GM18907 (cell line): Measurements from ENCODE around the gene ADAMTSL1.
A peak's percentile ranks its signal among the peaks of the same experiment; 100 is the strongest.
"Not testable (repeated sequence)": the region's sequence is repeated elsewhere in the genome, so short reads cannot be mapped to it uniquely, and the experiment has no call there.

Experiments
- ATAC-seq: cut with Tn5 transposase; IDR thresholded peaks from one replicate; pipeline ENCODE4 v1.9.1; 2021; ENCODE audit warnings: mild to moderate bottlenecking, moderate library complexity; ENCODE audit not compliant: unreplicated experiment

ADAMTSL1 gene

GRCh38 chr9:18849270-18849669 is 375.3 kb downstream of the ADAMTSL1 start:
- no peak for ATAC-seq

GRCh38 chr9:18849890-18850677 is 376.1 kb downstream of the ADAMTSL1 start:
- no peak for ATAC-seq

GRCh38 chr9:18851069-18851795 is 377.3 kb downstream of the ADAMTSL1 start:
- ATAC-seq, result no peak

GRCh38 chr9:18855656-18856055 is 381.7 kb downstream of the ADAMTSL1 start:
- ATAC-seq, result no peak

- no peak for ATAC-seq
Measured at GRCh38 chr9:18857334-18857733, 383.4 kb downstream of the ADAMTSL1 start.

- no peak for ATAC-seq
Measured at GRCh38 chr9:18857769-18858168, 383.8 kb downstream of the ADAMTSL1 start.

GRCh38 chr9:18861609-18862544 is 387.9 kb downstream of the ADAMTSL1 start:
- no peak for ATAC-seq

- no peak for ATAC-seq
Measured at GRCh38 chr9:18863791-18864190, 389.8 kb downstream of the ADAMTSL1 start.

GRCh38 chr9:18864516-18864915 is 390.6 kb downstream of the ADAMTSL1 start:
- ATAC-seq, result no peak

- ATAC-seq, result no peak
Measured at GRCh38 chr9:18865542-18865941, 391.6 kb downstream of the ADAMTSL1 start.

- ATAC-seq, result no peak
Measured at GRCh38 chr9:18866121-18866831, 392.3 kb downstream of the ADAMTSL1 start.

- ATAC-seq, result no peak
Measured at GRCh38 chr9:18869725-18870124, 395.8 kb downstream of the ADAMTSL1 start.

- no peak for ATAC-seq
Measured at GRCh38 chr9:18874069-18874468, 400.1 kb downstream of the ADAMTSL1 start.

- not testable (repeated sequence) for ATAC-seq
Measured at GRCh38 chr9:18874990-18875389, 401.0 kb downstream of the ADAMTSL1 start.

GRCh38 chr9:18877984-18878383 is 404.0 kb downstream of the ADAMTSL1 start:
- ATAC-seq, result no peak

- no peak for ATAC-seq
Measured at GRCh38 chr9:18881758-18882157, 407.8 kb downstream of the ADAMTSL1 start.

- ATAC-seq, result no peak
Measured at GRCh38 chr9:18887546-18887945, 413.6 kb downstream of the ADAMTSL1 start.

- ATAC-seq, result no peak
Measured at GRCh38 chr9:18888290-18888689, 414.3 kb downstream of the ADAMTSL1 start.

GRCh38 chr9:18889550-18889949 is 415.6 kb downstream of the ADAMTSL1 start:
- no peak for ATAC-seq

GRCh38 chr9:18890372-18890771 is 416.4 kb downstream of the ADAMTSL1 start:
- ATAC-seq, result peak; percentile 92
